Measurements from ENCODE around the gene PSORS1C1. TPM values are rescaled to one million over a fixed set of nuclear protein-coding genes. Genes with fewer than 3 reads are reported as not detected.

The PSORS1C1 gene
- total and polyA plus RNA-seq, 2 of the 4 experiments (the other 2 are of a cell fraction): 0.36 to 1.1 TPM

DNA sequence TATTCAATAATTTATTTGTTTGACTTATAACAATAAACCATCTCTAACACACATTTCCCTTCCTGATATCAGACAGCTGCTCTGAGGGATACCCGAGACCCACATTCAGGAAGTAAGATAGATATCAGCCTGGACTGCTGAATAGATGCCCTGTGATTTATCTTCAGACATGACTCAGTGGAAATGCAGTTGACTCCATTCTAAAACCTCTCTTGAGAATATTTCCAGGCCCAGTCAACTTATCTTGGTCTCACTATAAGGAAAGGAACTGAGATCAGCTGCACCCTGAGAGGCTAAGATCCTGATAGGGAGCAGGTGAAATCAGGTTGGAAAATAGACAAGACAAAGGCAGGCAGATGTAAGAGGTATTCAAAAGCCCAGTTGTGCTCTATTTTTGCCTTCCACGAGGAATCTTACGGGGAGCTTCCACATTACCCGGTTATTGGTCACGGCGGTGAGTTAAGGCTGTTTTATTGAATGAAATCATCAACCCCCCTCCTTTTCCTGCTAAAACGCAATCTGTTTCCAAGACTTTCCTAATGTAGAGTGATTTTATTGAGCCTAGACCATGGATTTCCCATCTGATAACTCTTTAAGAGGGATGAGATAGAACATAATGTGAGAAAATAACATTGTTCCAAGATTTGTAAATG lies 27.7 kb upstream of the PSORS1C1 start (continued):
- TF ChIP-seq RCOR1 (IDR thresholded peaks at IDR 0.05; ENCODE audit: insufficient replicate concordance, low read length) (no peak), CHD1 (IDR thresholded peaks at IDR 0.05; ENCODE audit: low read depth, low read length) (no peak), RAD21 (IDR thresholded peaks at IDR 0.05; ENCODE audit: low read length) (no peak)

DNA sequence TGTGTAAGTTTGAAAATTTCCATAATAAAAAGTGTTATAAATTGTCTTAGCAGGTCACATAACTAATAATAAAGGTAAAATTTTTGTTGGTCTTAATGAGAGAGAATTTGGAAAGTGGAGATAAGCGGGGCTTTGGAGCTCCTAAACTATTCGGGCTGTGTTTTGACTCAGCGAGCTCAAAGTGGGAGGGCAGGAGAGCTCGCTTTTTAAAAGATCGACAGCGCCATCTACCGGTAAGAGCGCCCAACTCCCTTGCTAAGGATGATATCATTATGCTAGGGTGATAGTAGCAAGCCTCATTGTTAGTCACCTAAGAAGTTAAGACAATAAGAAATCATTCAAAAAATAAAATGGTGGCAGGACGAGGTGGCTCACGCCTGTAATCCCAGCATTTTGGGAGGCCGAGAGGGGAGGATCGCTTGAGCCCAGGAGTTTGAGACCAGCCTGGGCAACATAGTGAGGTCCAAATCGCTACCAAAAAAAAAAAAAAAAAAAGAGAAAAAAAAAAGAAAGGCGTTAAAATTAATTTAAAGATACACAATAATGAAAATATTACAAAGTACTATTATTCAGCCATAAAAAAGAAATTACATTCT lies 27.0 kb upstream of the PSORS1C1 start:
- H3K27me3 ChIP-seq (ENCODE audit: control insufficient read depth, insufficient read depth, low read length): no peaks in the 10 kb centered on the region; the same call in 1 of the 2 replicates
- H3K4me2 ChIP-seq (ENCODE audit: low read depth, low read length): peak overlapping the region; percentile 70
- POLR2A ChIA-PET (ENCODE audit: unreplicated experiment): interaction anchor here (0.7 kb wide), 1 partner anchor 361 kb away, joined by 3 read pairs; no protein-coding TSS in a partner anchor
- no TSS peak for BruUV-seq (replicated peaks)
- CTCF ChIA-PET: interaction anchor here (0.6 to 2.1 kb wide), 12 partner anchors 9 to 546 kb away, joined by 3 to 25 read pairs (median 4); partner anchors contain the start of genes PSORS1C1 and VARS2
- no peak overlapping the region for H3K14ac ChIP-seq (replicated peaks; ENCODE audit: low read depth, low read length)
- intact Hi-C loops (cut with micrococcal nuclease) (loop anchor here (1.0 to 5.0 kb wide), 6 partner anchors 172 to 545 kb away; partner anchors contain the start of genes FLOT1 and IER3), in situ Hi-C loops (cut with MboI; ENCODE audit: low sequenced_read_pairs) (loop anchor here (25.0 kb wide), 1 partner anchor 600 kb away; the partner anchor contains the start of gene HLA-E), dilution Hi-C loops (cut with HindIII; ENCODE audit: low sequenced_read_pairs, unreplicated experiment) (no loop called here)
- ATAC-seq (ENCODE audit: low read depth) (peak; percentile 89), DNase-seq (peak; percentile 86)
- H3K4me1 ChIP-seq (ENCODE audit: control insufficient read depth, insufficient read depth, low read length): peaks cover 10% of the 10 kb centered on the region
- H2AFZ ChIP-seq (replicated peaks; ENCODE audit: low read length, poor library complexity): no peak overlapping the region
- TF ChIP-seq, protein P1, sequence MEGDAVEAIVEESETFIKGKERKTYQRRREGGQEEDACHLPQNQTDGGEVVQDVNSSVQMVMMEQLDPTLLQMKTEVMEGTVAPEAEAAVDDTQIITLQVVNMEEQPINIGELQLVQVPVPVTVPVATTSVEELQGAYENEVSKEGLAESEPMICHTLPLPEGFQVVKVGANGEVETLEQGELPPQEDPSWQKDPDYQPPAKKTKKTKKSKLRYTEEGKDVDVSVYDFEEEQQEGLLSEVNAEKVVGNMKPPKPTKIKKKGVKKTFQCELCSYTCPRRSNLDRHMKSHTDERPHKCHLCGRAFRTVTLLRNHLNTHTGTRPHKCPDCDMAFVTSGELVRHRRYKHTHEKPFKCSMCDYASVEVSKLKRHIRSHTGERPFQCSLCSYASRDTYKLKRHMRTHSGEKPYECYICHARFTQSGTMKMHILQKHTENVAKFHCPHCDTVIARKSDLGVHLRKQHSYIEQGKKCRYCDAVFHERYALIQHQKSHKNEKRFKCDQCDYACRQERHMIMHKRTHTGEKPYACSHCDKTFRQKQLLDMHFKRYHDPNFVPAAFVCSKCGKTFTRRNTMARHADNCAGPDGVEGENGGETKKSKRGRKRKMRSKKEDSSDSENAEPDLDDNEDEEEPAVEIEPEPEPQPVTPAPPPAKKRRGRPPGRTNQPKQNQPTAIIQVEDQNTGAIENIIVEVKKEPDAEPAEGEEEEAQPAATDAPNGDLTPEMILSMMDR (conservative IDR thresholded peaks at IDR 0.05; ENCODE audit: low read depth, low read length): peak; percentile 89
- TF ChIP-seq POLR2A (IDR thresholded peaks at IDR 0.05; ENCODE audit: low read depth, low read length) (no peak), NFE2L2 (IDR thresholded peaks at IDR 0.05; ENCODE audit: low read depth, low read length) (no peak), SMC3 (IDR thresholded peaks at IDR 0.05; ENCODE audit: low read depth, low read length) (peak; percentile 66), RAD21 (IDR thresholded peaks at IDR 0.05; ENCODE audit: low read length) (peak; percentile 84), MAZ (IDR thresholded peaks at IDR 0.05; ENCODE audit: borderline replicate concordance, low read depth, low read length) (peak; percentile 49; the same call in 1 of the 2 replicates)
- 0 out of 2 replicates have a peak, but pooled peaks cover 3% of the 10 kb centered on the region for H4K20me1 ChIP-seq (ENCODE audit: insufficient read depth, low read length)
- no peak overlapping the region for H4K91ac ChIP-seq (ENCODE audit: insufficient read depth, low read depth, low read length)
- H2BK120ac ChIP-seq (ENCODE audit: low read depth, low read length): no peak overlapping the region
- H3K4ac ChIP-seq (ENCODE audit: low read depth, low read length): no peak overlapping the region
- H3K9ac ChIP-seq (ENCODE audit: low read depth, low read length): no peak overlapping the region
- no peaks in the 10 kb centered on the region for H3K79me1 ChIP-seq (ENCODE audit: low read depth in 1 of 2, low read length in 2 of 2)
- no peak overlapping the region for H2BK20ac ChIP-seq (ENCODE audit: low read depth, low read length)
- H2AK9ac ChIP-seq (replicated peaks; ENCODE audit: low read depth, low read length, poor library complexity): no peak overlapping the region
- H3K18ac ChIP-seq (ENCODE audit: low read depth, low read length): no peak overlapping the region
- H3K27ac ChIP-seq (ENCODE audit: insufficient read depth, low read length): no peak overlapping the region
- no peak overlapping the region for H2AK5ac ChIP-seq (ENCODE audit: low read depth, low read length)
- no peak overlapping the region for H4K5ac ChIP-seq (ENCODE audit: low read depth, low read length)
- 0 out of 2 replicates have a peak, but pooled peaks cover 2% of the 10 kb centered on the region for H3K9me1 ChIP-seq (ENCODE audit: insufficient read depth, low read length)
- H2BK15ac ChIP-seq (ENCODE audit: low read depth, low read length): no peak overlapping the region
- no peak overlapping the region for H3K4me3 ChIP-seq (ENCODE audit: insufficient read depth, low read depth, low read length)
- WGBS, 2 experiments (ENCODE audit: extremely low coverage in 2 of 2, insufficient read length in 1 of 2): no CpG with 5 or more reads among the region's 14 CpGs
- no peak overlapping the region for H3K56ac ChIP-seq (ENCODE audit: extremely low read depth, insufficient read depth, low read length)
- peak overlapping the region; percentile 11 for H2BK5ac ChIP-seq (ENCODE audit: low read depth, low read length, poor library complexity, severe bottlenecking)
- H3K9me3 ChIP-seq (ENCODE audit: control insufficient read depth, insufficient read depth, low read length): peaks cover 2% of the 10 kb centered on the region; the same call in 1 of the 2 replicates
- H3K23ac ChIP-seq (ENCODE audit: low read depth, low read length): no peak overlapping the region
- H3K36me3 ChIP-seq (ENCODE audit: control insufficient read depth, insufficient read depth, low read length): no peaks in the 10 kb centered on the region
- no peak overlapping the region for H4K8ac ChIP-seq (ENCODE audit: low read depth in 2 of 2, low read length in 2 of 2)
